ENCODE results near the gene MAP3K19.

- TF ChIP-seq ZFP30 (CRISPR knock-in tag; IDR thresholded peaks at IDR 0.05) (no peak), SNAI2 (CRISPR knock-in tag; IDR thresholded peaks at IDR 0.05) (no peak)
- TF ChIP-seq, protein P1, sequence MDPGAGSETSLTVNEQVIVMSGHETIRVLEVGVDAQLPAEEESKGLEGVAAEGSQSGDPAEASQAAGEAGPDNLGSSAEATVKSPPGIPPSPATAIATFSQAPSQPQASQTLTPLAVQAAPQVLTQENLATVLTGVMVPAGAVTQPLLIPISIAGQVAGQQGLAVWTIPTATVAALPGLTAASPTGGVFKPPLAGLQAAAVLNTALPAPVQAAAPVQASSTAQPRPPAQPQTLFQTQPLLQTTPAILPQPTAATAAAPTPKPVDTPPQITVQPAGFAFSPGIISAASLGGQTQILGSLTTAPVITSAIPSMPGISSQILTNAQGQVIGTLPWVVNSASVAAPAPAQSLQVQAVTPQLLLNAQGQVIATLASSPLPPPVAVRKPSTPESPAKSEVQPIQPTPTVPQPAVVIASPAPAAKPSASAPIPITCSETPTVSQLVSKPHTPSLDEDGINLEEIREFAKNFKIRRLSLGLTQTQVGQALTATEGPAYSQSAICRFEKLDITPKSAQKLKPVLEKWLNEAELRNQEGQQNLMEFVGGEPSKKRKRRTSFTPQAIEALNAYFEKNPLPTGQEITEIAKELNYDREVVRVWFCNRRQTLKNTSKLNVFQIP (CRISPR knock-in tag; IDR thresholded peaks at IDR 0.05; ENCODE audit: borderline replicate concordance, low read depth), result no peak
These were observed 17.6 kb downstream of the MAP3K19 start for GRCh38 chr2:135029481-135030134.

All from SK-N-SH treated with all-trans-retinoic acid at 6 μM for 48 hours (cell line).